ENCODE measurements around the gene CCDC51. TPM values are rescaled to one million over a fixed set of nuclear protein-coding genes. Genes with fewer than 3 reads are reported as not detected.
"Not testable (repeated sequence)": the region's sequence is repeated elsewhere in the genome, so short reads cannot be mapped to it uniquely, and the experiment has no call there.

Gene CCDC51
- total RNA-seq, 2 experiments from 2014 or later = 11.6 to 15.1 TPM

- H3K9me3 Mint-ChIP-seq = no peaks in the 10 kb centered on the region
- no peak overlapping the region for H3K27ac Mint-ChIP-seq
- H3K36me3 Mint-ChIP-seq (ENCODE audit: low read depth) = no peaks in the 10 kb centered on the region
- POLR2A ChIA-PET = no interaction called here
- H3K4me3 Mint-ChIP-seq = no peak overlapping the region
- DNase-seq = no peak
- CTCF ChIA-PET = interaction anchor here (1.2 kb wide), 1 partner anchor 29 kb away, joined by 3 read pairs; no protein-coding TSS in a partner anchor
- no peaks in the 10 kb centered on the region for H3K27me3 Mint-ChIP-seq
- H3K4me1 Mint-ChIP-seq = no peaks in the 10 kb centered on the region
Measured at GRCh38 chr3:48406443-48407431, 33.2 kb downstream of the CCDC51 start.

- POLR2A ChIA-PET = no interaction called here
- no peak overlapping the region for H3K4me3 Mint-ChIP-seq
- H3K9me3 Mint-ChIP-seq = no peaks in the 10 kb centered on the region
- H3K27ac Mint-ChIP-seq = no peak overlapping the region
- no peaks in the 10 kb centered on the region for H3K4me1 Mint-ChIP-seq
- H3K36me3 Mint-ChIP-seq (ENCODE audit: low read depth) = no peaks in the 10 kb centered on the region
- CTCF ChIA-PET = interaction anchor here (1.2 kb wide), 1 partner anchor 29 kb away, joined by 3 read pairs; no protein-coding TSS in a partner anchor
- no peak for DNase-seq
- no peaks in the 10 kb centered on the region for H3K27me3 Mint-ChIP-seq
Measured at GRCh38 chr3:48405971-48406370, 33.9 kb downstream of the CCDC51 start.

- CTCF ChIA-PET = interaction anchor here (0.9 to 3.1 kb wide), 2 partner anchors 31 to 155 kb away, joined by 3 to 15 read pairs; no protein-coding TSS in a partner anchor
Measured at GRCh38 chr3:48405343-48405881, 34.5 kb downstream of the CCDC51 start.

GRCh38 chr3:48404440-48405342 lies 35.2 kb downstream of the CCDC51 start:
- CTCF ChIA-PET = interaction anchor here (0.5 to 3.1 kb wide), 4 partner anchors 10 to 616 kb away, joined by 3 to 15 read pairs (median 4); no protein-coding TSS in a partner anchor
- H3K36me3 Mint-ChIP-seq (ENCODE audit: low read depth) = no peaks in the 10 kb centered on the region
- H3K27me3 Mint-ChIP-seq = no peaks in the 10 kb centered on the region
- H3K9me3 Mint-ChIP-seq = no peaks in the 10 kb centered on the region
- no peak for DNase-seq
- H3K4me1 Mint-ChIP-seq = no peaks in the 10 kb centered on the region
- no peak overlapping the region for H3K27ac Mint-ChIP-seq
- POLR2A ChIA-PET = no interaction called here
- H3K4me3 Mint-ChIP-seq = no peak overlapping the region

More at GRCh38 chr3:48405343-48405881, 34.5 kb downstream of the CCDC51 start:
- Mint-ChIP-seq H3K4me1 (no peaks in the 10 kb centered on the region), H3K9me3 (no peaks in the 10 kb centered on the region), H3K36me3 (ENCODE audit: low read depth) (no peaks in the 10 kb centered on the region), H3K27me3 (no peaks in the 10 kb centered on the region), H3K27ac (no peak overlapping the region), H3K4me3 (no peak overlapping the region)
- DNase-seq = no peak
- POLR2A ChIA-PET = no interaction called here

- Mint-ChIP-seq H3K4me3 (no peak overlapping the region), H3K36me3 (ENCODE audit: low read depth) (no peaks in the 10 kb centered on the region), H3K27ac (no peak overlapping the region), H3K9me3 (no peaks in the 10 kb centered on the region), H3K27me3 (no peaks in the 10 kb centered on the region), H3K4me1 (no peaks in the 10 kb centered on the region)
- no peak for DNase-seq
- ChIA-PET POLR2A (no interaction called here), CTCF (interaction anchor here (0.5 to 3.1 kb wide), 4 partner anchors 11 to 615 kb away, joined by 3 to 15 read pairs (median 4); no protein-coding TSS in a partner anchor)
Measured at GRCh38 chr3:48403533-48404439, 36.1 kb downstream of the CCDC51 start.

- Mint-ChIP-seq H3K27me3 (no peaks in the 10 kb centered on the region), H3K4me1 (no peaks in the 10 kb centered on the region), H3K27ac (no peak overlapping the region), H3K9me3 (no peaks in the 10 kb centered on the region), H3K36me3 (ENCODE audit: low read depth) (no peaks in the 10 kb centered on the region), H3K4me3 (no peak overlapping the region)
- POLR2A ChIA-PET = no interaction called here
- no peak for DNase-seq
- CTCF ChIA-PET = interaction anchor here (0.6 to 3.1 kb wide), 3 partner anchors 27 to 209 kb away, joined by 3 to 15 read pairs (median 4); no protein-coding TSS in a partner anchor
Measured at GRCh38 chr3:48402907-48403306, 37.0 kb downstream of the CCDC51 start.

GRCh38 chr3:48402281-48402732 lies 37.6 kb downstream of the CCDC51 start:
- Mint-ChIP-seq H3K36me3 (ENCODE audit: low read depth) (no peaks in the 10 kb centered on the region), H3K4me1 (no peaks in the 10 kb centered on the region), H3K27me3 (no peaks in the 10 kb centered on the region), H3K27ac (no peak overlapping the region), H3K9me3 (no peaks in the 10 kb centered on the region), H3K4me3 (no peak overlapping the region)
- DNase-seq = peak; percentile 3
- ChIA-PET POLR2A (no interaction called here), CTCF (interaction anchor here (1.0 to 3.1 kb wide), 3 partner anchors 27 to 34 kb away, joined by 3 to 33 read pairs (median 15); no protein-coding TSS in a partner anchor)

- H3K27me3 Mint-ChIP-seq; H3K4me1 Mint-ChIP-seq; H3K9me3 Mint-ChIP-seq; H3K27ac Mint-ChIP-seq; H3K36me3 Mint-ChIP-seq (ENCODE audit: low read depth); POLR2A ChIA-PET; H3K4me3 Mint-ChIP-seq: not testable (repeated sequence)
- CTCF ChIA-PET = interaction anchor here (0.6 to 2.3 kb wide), 41 partner anchors 10 to 1454 kb away, joined by 3 to 33 read pairs (median 4); partner anchors contain the start of genes CCDC51, NCKIPSD, PFKFB4 and PLXNB1
- DNase-seq = peak; percentile 0
Measured at GRCh38 chr3:48401434-48401901, 38.5 kb downstream of the CCDC51 start.

- no peaks in the 10 kb centered on the region for H3K4me1 Mint-ChIP-seq
- H3K36me3 Mint-ChIP-seq (ENCODE audit: low read depth) = no peaks in the 10 kb centered on the region
- H3K27ac Mint-ChIP-seq = no peak overlapping the region
- no peak overlapping the region for H3K4me3 Mint-ChIP-seq
- no peaks in the 10 kb centered on the region for H3K9me3 Mint-ChIP-seq
- ChIA-PET POLR2A (interaction anchor here (0.6 kb wide), 1 partner anchor 145 kb away, joined by 3 read pairs; no protein-coding TSS in a partner anchor), CTCF (interaction anchor here (0.6 to 2.3 kb wide), 54 partner anchors 8 to 1454 kb away, joined by 3 to 33 read pairs (median 4); partner anchors contain the start of genes CCDC51, NCKIPSD, PFKFB4 and PLXNB1)
- H3K27me3 Mint-ChIP-seq = no peaks in the 10 kb centered on the region
- DNase-seq = peak; percentile 77
Measured at GRCh38 chr3:48400824-48401433, 39.0 kb downstream of the CCDC51 start.

- no peak overlapping the region for H3K4me3 Mint-ChIP-seq
- no peak overlapping the region for H3K27ac Mint-ChIP-seq
Measured at GRCh38 chr3:48399387-48400172, 40.3 kb downstream of the CCDC51 start.

More at GRCh38 chr3:48399387-48400172, 40.3 kb downstream of the CCDC51 start:
- CTCF ChIA-PET = interaction anchor here (1.2 to 2.3 kb wide), 9 partner anchors 9 to 157 kb away, joined by 3 to 19 read pairs (median 8); partner anchors contain the start of gene PFKFB4
- H3K4me1 Mint-ChIP-seq = no peaks in the 10 kb centered on the region
- H3K36me3 Mint-ChIP-seq (ENCODE audit: low read depth) = no peaks in the 10 kb centered on the region
- H3K27me3 Mint-ChIP-seq = peaks cover 3% of the 10 kb centered on the region
- no peak for DNase-seq
- no peaks in the 10 kb centered on the region for H3K9me3 Mint-ChIP-seq
- POLR2A ChIA-PET = no interaction called here
